ENCODE measurements around the gene UGT2A3. TPM values are rescaled to one million over a fixed set of nuclear protein-coding genes. Genes with fewer than 3 reads are reported as not detected.

UGT2A3 gene
- not detected in 2 replicates for total RNA-seq

GRCh38 chr4:68951078-68951805 is at the start of gene UGT2A3:
UGT2A3 (minus strand) TSS chr4:68951804; CDS start chr4:68951760, 44 bp downstream.

Other genes with a start within 250 kb of the UGT2A3 start
- gene UGT2B10, start 135.8 kb downstream of the UGT2A3 start, total RNA-seq = not detected in 2 replicates
- not detected in 2 replicates for gene UGT2B7, start 144.7 kb upstream of the UGT2A3 start, total RNA-seq

Data from hair follicular keratinocyte (primary cell).